Keratinocyte (primary cell): ENCODE results near the gene AGPAT2. TPM values are rescaled to one million over a fixed set of nuclear protein-coding genes. Genes with fewer than 3 reads are reported as not detected.

ENCODE experiments used
- DNase-seq: peaks from one replicate; pipeline ENCODE4 v3.0.0-alpha.2; 2011; ENCODE audit warnings: low read depth, missing footprints, low spot score
- FAIRE-seq: peaks from 2 replicates; lab custom pipeline; 2011; peaks lifted over from hg19 to GRCh38; lab: Jason Lieb, UNC
- H2AFZ ChIP-seq: 2 replicates; pipeline ENCODE4 v1.6.0; 2012; ENCODE audit warnings: low read length, control low read depth, inconsistent platforms; ENCODE audit not compliant: control insufficient read depth
- H3K27ac ChIP-seq: 2 replicates; pipeline ENCODE4 v1.5.1; 2011; ENCODE audit warnings: low read length; ENCODE audit not compliant: control insufficient read depth, insufficient read depth
- H3K27me3 ChIP-seq: 3 replicates; pipeline ENCODE4 v1.6.0; 2011; ENCODE audit warnings: low read length; ENCODE audit not compliant: control insufficient read depth, insufficient read depth; ENCODE audit errors: extremely low read depth
- H3K36me3 ChIP-seq, 2 experiments: 2 replicates in 1 of 2; 3 replicates in 1 of 2; pipeline ENCODE4 v1.5.1; 2011; ENCODE audit warnings: low read length in 2 of 2, mild to moderate bottlenecking in 1 of 2; ENCODE audit not compliant: control insufficient read depth in 2 of 2, insufficient read depth in 2 of 2; ENCODE audit errors: extremely low read depth in 1 of 2
- H3K4me1 ChIP-seq: 3 replicates; pipeline ENCODE4 v1.5.1; 2011; ENCODE audit warnings: low read length; ENCODE audit not compliant: control insufficient read depth, insufficient read depth; ENCODE audit errors: extremely low read depth
- H3K4me2 ChIP-seq: 3 replicates; pipeline ENCODE4 v1.6.0; 2011; ENCODE audit warnings: low read depth, low read length; ENCODE audit not compliant: control insufficient read depth, insufficient read depth; ENCODE audit errors: extremely low read depth
- H3K4me3 ChIP-seq, 3 experiments: fragments of 200-600 bp in 1 of 3; sonication (generic) in 1 of 3; 2 replicates in 2 of 3; 3 replicates in 1 of 3; pipeline ENCODE4 v1.5.1; 2011 to 2016; ENCODE audit warnings: low read length in 3 of 3, mild to moderate bottlenecking in 3 of 3, control low read depth in 2 of 3, inconsistent platforms in 1 of 3, low read depth in 1 of 3, mixed read lengths in 1 of 3, mixed run types in 1 of 3, moderate library complexity in 1 of 3; ENCODE audit not compliant: control insufficient read depth in 2 of 3, insufficient read depth in 2 of 3; ENCODE audit errors: extremely low read depth in 1 of 3
- H3K79me2 ChIP-seq: 2 replicates; pipeline ENCODE4 v1.6.0; 2012; ENCODE audit warnings: low read length; ENCODE audit not compliant: control insufficient read depth, insufficient read depth
- H3K9ac ChIP-seq: 3 replicates; pipeline ENCODE4 v1.6.0; 2011; ENCODE audit warnings: low read length; ENCODE audit not compliant: control insufficient read depth, insufficient read depth; ENCODE audit errors: extremely low read depth
- H3K9me1 ChIP-seq: 3 replicates; pipeline ENCODE4 v1.6.0; 2011; ENCODE audit warnings: low read length; ENCODE audit not compliant: control insufficient read depth, insufficient read depth; ENCODE audit errors: extremely low read depth
- H3K9me3 ChIP-seq: 2 replicates; pipeline ENCODE4 v1.5.1; 2012; ENCODE audit warnings: low read depth, low read length; ENCODE audit not compliant: control insufficient read depth
- H4K20me1 ChIP-seq: 3 replicates; pipeline ENCODE4 v1.6.0; 2011; ENCODE audit warnings: low read length; ENCODE audit not compliant: control insufficient read depth, insufficient read depth; ENCODE audit errors: extremely low read depth
- CTCF ChIP-seq, 3 experiments: IDR thresholded peaks in 1 of 3; conservative IDR thresholded peaks in 1 of 3; optimal IDR thresholded peaks in 1 of 3; 2 replicates in 2 of 3; 3 replicates in 1 of 3; pipeline versions ENCODE3 to v1.5.1; 2011; ENCODE audit warnings: low read length in 3 of 3, mild to moderate bottlenecking in 3 of 3, moderate library complexity in 2 of 3, control low read depth in 1 of 3, inconsistent platforms in 1 of 3; ENCODE audit not compliant: insufficient read depth in 2 of 3; ENCODE audit errors: extremely low read depth in 1 of 3
- EZH2 ChIP-seq: IDR thresholded peaks from one replicate; pipeline ENCODE4 v1.6.1; 2012; ENCODE audit warnings: inconsistent platforms, mild to moderate bottlenecking, low read length, moderate library complexity
- dilution Hi-C: fragments of 300-500 bp; cut with MboI; formaldehyde crosslinking; loops from one replicate; pipeline ENCODE4 v1.7.0; 2020; ENCODE audit warnings: low sequenced_read_pairs; ENCODE audit not compliant: extremely low pct_ligation_motif_present
- polyA plus RNA-seq, 5 experiments: library from polyadenylated mRNA; depleted of rRNA in 3 of 5; stranded (reverse) in 3 of 5; stranded (forward) in 1 of 5; unstranded in 1 of 5; fragments of >200 nt; gene quantifications; 1 replicate in 1 of 5; 2 replicates in 3 of 5; 3 replicates in 1 of 5; pipeline versions ENCODE4 v1.2.1 to v1.2.3, GENCODE V29; 2011 to 2012; ENCODE audit warnings: missing spikeins in 2 of 5, low read depth in 1 of 5, low replicate concordance in 1 of 5

AGPAT2 gene
- polyA plus RNA-seq, 1 donor (not counting 4 experiments of a cell fraction or from before 2014, with no cell fraction given), result 26.5 TPM

- H3K27me3 ChIP-seq, result peaks cover 46% of the 10 kb centered on the region
- TF ChIP-seq EZH2 (no peak), CTCF (optimal IDR thresholded peaks at IDR 0.05 in 1 of 3, IDR thresholded peaks at IDR 0.05 in 1 of 3, conservative IDR thresholded peaks at IDR 0.05 in 1 of 3; ENCODE audit: extremely low read depth in 1 of 3, insufficient read depth in 2 of 3, low read length in 3 of 3) (peak; percentile 74 to 99 (median 94))
- H3K79me2 ChIP-seq, result no peaks in the 10 kb centered on the region
- no peaks in the 10 kb centered on the region for H3K9me1 ChIP-seq
- no peak overlapping the region for H3K4me3 ChIP-seq
- H3K9me3 ChIP-seq, result no peaks in the 10 kb centered on the region
- dilution Hi-C loops, result no loop called here
- no peaks in the 10 kb centered on the region for H4K20me1 ChIP-seq
- DNase-seq, result no peak
- H2AFZ ChIP-seq, result no peak overlapping the region
- FAIRE-seq, result no peak
- H3K36me3 ChIP-seq, result no peaks in the 10 kb centered on the region
- H3K9ac ChIP-seq, result no peak overlapping the region
- peak overlapping the region; percentile 74 for H3K4me2 ChIP-seq
- H3K4me1 ChIP-seq, result peaks cover 6% of the 10 kb centered on the region
- no peak overlapping the region for H3K27ac ChIP-seq
Observed at GRCh38 chr9:136644593-136645351, 42.5 kb downstream of the AGPAT2 start.

- Histone ChIP-seq H3K4me2 (peak overlapping the region; percentile 74), H3K27ac (no peak overlapping the region), H4K20me1 (no peaks in the 10 kb centered on the region), H3K4me1 (peaks cover 6% of the 10 kb centered on the region), H3K9me3 (no peaks in the 10 kb centered on the region), H3K9me1 (no peaks in the 10 kb centered on the region), H3K9ac (no peak overlapping the region), H3K4me3 (peak overlapping the region in 2 of 3 experiments; percentile 32 to 43), H2AFZ (peak overlapping the region; percentile 22), H3K79me2 (no peaks in the 10 kb centered on the region), H3K36me3 (no peaks in the 10 kb centered on the region), H3K27me3 (peaks cover 46% of the 10 kb centered on the region)
- no peak for DNase-seq
- no peak for TF ChIP-seq EZH2
- TF ChIP-seq CTCF (optimal IDR thresholded peaks at IDR 0.05 in 1 of 3, IDR thresholded peaks at IDR 0.05 in 1 of 3, conservative IDR thresholded peaks at IDR 0.05 in 1 of 3; ENCODE audit: extremely low read depth in 1 of 3, insufficient read depth in 2 of 3, low read length in 3 of 3), result no peak
- FAIRE-seq, result no peak
- dilution Hi-C loops, result no loop called here
Observed at GRCh38 chr9:136644343-136644592, 43.0 kb downstream of the AGPAT2 start.
